Mucosa of rectum (tissue), 2 donors: ENCODE measurements around the gene ZNF768.

Source experiments
- H3K27ac ChIP-seq, 2 donors: one replicate each; pipeline ENCODE4 v1.7.0; 2013; ENCODE audit warnings: inconsistent platforms in 2 of 2, low read depth in 2 of 2, low read length in 2 of 2
- H3K27me3 ChIP-seq, 2 donors: one replicate each; pipeline ENCODE4 v1.7.0; 2013; ENCODE audit warnings: low read length in 2 of 2; ENCODE audit not compliant: control insufficient read depth in 2 of 2, insufficient read depth in 2 of 2
- H3K36me3 ChIP-seq, 2 donors: one replicate each; pipeline ENCODE4 v1.7.0; 2013; ENCODE audit warnings: low read length in 2 of 2; ENCODE audit not compliant: control insufficient read depth in 2 of 2, insufficient read depth in 2 of 2
- H3K4me1 ChIP-seq, 2 donors: one replicate each; pipeline ENCODE4 v1.7.0; 2013; ENCODE audit warnings: low read length in 2 of 2, mild to moderate bottlenecking in 1 of 2; ENCODE audit not compliant: control insufficient read depth in 2 of 2, insufficient read depth in 2 of 2
- H3K4me3 ChIP-seq, 2 donors: one replicate each; pipeline ENCODE4 v1.7.0; 2013; ENCODE audit warnings: low read length in 2 of 2
- H3K9ac ChIP-seq, 2 donors: one replicate each; pipeline ENCODE4 v1.7.0; 2013; ENCODE audit warnings: low read length in 2 of 2, low read depth in 1 of 2, mild to moderate bottlenecking in 1 of 2
- H3K9me3 ChIP-seq, 2 donors: one replicate each; pipeline ENCODE4 v1.7.0; 2013; ENCODE audit warnings: low read length in 2 of 2; ENCODE audit not compliant: control insufficient read depth in 2 of 2
- donor health status: healthy.
- donor health status: Normal muscosa, but diverticular disease.

Gene ZNF768

DNA sequence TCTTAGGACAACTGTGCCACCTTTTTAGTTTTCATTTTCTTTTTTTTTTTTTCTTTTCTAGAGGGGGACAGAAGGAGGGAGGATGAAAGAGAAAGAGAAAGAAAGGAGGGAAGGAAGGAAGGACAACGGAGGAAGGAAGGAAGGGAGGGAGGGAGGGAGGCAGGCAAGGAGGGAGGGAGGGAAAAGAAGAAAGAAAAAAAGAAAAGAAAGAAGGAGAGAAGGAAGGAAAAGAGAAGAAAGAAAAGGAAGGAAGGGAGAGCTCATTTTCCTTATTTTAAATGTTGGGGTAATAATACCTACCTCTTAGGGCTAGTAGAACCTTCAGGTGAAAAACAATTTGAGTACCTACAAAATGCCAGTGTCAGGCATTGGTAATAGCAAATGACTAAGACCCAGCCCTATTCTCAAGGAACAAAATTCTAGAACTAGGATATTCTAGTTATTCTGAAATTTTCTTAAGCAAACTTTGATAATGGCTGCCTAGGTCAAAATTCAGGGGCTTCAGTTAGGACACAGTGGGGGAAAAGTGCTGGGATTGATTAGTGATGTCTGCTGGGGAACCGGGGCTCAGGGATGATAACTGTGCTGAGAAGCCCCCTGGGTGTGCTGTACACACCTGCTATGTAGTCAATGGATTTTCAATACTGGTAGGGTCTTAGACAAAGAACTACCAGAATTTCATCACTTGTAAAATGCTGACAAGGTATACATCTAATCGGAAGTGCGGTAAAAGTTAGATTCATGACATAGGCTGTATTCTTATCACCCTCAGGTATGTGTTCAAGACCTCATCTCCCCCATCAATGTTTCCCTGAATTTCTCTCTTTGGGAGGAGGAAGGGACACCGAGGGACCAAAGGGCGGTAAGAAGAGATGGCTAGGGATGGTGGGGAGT is 22.7 kb downstream of the ZNF768 start:
- H3K27ac ChIP-seq: no peak overlapping the region
- H3K9ac ChIP-seq: no peak overlapping the region
- peaks cover 0 to 11% of the 10 kb centered on the region in 2 donors for H3K36me3 ChIP-seq

DNA sequence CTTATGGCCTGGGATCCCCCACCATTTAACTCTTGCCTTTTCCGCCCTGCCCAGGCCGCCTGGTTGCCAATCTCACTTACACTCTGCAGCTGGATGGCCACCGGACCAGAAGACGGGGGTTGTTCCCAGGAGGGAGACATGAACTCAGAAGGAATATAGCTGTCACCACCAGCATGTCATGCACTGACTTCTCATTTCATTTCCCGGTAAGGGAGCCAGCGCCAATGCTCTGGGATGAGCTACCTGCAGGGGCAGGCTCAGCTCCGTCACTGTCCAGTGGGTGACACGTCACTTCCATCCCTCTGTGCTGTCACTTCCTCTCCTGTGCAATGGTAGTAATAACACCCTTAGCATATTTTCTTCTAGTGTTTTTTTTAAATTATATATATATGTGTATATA is 27.1 kb downstream of the ZNF768 start:
- Histone ChIP-seq H3K27me3 (no peaks in the 10 kb centered on the region), H3K36me3 (peaks cover 0 to 19% of the 10 kb centered on the region in 2 donors), H3K27ac (no peak overlapping the region), H3K9ac (no peak overlapping the region), H3K4me1 (no peaks in the 10 kb centered on the region), H3K4me3 (no peak overlapping the region), H3K9me3 (no peaks in the 10 kb centered on the region)

More for the DNA sequence above, 22.7 kb downstream of the ZNF768 start:
- Histone ChIP-seq H3K4me3 (no peak overlapping the region), H3K4me1 (no peaks in the 10 kb centered on the region), H3K9me3 (no peaks in the 10 kb centered on the region), H3K27me3 (no peaks in the 10 kb centered on the region)

DNA sequence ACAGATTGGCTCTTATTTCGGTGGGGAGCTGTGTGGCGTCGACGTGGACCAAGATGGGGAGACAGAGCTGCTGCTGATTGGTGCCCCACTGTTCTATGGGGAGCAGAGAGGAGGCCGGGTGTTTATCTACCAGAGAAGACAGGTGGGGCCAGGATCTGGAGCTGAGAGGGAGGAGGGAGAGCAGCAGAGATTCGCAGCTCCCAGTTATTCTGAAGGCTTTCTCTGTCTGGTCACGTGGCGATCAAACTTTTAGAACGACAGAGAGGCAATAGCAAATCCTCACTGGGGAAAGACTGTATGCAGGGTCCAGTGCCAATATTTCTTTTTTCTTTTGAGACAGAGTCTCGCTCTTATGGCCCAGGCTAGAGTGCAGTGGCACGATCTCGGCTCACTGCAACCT is 31.7 kb downstream of the ZNF768 start:
- H3K27me3 ChIP-seq: no peaks in the 10 kb centered on the region
- no peak overlapping the region for H3K27ac ChIP-seq
- no peak overlapping the region for H3K4me3 ChIP-seq
- H3K4me1 ChIP-seq: no peaks in the 10 kb centered on the region
- H3K9ac ChIP-seq: no peak overlapping the region
- peaks cover 0 to 25% of the 10 kb centered on the region in 2 donors for H3K36me3 ChIP-seq
- H3K9me3 ChIP-seq: no peaks in the 10 kb centered on the region

DNA sequence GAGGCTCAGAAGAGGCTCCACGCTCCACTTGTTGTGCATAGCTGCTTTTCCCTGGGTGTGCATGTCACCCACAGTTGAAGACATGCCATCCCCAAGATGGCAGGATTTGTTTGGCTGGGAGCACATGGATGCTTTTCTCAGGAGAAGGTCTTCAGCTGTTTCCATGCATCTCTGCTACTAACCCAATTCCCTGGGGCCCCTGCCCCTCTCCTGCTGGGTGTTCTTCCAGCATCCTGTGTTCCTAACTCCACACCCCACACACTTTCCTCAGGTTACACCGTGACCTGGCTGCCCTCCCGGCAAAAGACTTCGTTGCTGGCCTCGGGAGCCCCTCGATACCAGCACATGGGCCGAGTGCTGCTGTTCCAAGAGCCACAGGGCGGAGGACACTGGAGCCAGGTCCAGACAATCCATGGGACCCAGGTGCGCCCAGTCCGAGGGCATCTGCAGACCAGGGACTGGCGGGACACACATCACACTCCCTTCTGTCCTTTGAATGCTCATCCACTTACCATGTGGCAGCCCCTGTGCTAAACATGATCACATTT is 32.4 kb downstream of the ZNF768 start:
- no peaks in the 10 kb centered on the region for H3K27me3 ChIP-seq
- H3K4me3 ChIP-seq: no peak overlapping the region
- peaks cover 0 to 20% of the 10 kb centered on the region in 2 donors for H3K36me3 ChIP-seq
- no peaks in the 10 kb centered on the region for H3K9me3 ChIP-seq
- no peak overlapping the region for H3K27ac ChIP-seq
- H3K4me1 ChIP-seq: no peaks in the 10 kb centered on the region
- no peak overlapping the region for H3K9ac ChIP-seq

DNA sequence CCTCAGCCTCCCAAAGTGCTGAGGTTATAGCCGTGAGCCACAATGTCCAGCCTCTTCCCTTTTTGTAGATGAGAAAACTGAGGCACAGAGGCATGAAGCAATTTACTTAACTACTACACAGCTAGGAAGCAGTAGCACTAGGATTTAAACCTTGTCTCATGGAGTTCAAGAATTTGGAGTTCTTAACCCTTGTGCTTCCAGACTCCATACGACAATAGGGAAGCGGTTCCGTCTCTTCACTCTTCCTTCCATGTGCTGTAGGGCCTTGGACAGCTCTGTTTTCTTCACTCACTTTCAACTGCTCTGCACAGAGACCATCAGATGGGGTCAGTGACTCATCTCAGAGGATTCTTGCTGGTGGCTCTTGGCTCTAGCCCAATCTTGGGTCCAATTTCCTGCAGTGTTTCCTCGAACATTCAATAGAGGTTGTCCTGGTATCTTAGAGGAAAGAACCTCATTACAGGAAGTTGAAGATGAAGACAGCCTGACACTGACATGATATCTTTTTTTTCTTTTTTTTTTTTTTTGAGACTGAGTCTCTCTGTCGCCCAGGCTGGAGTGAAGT is 34.5 kb downstream of the ZNF768 start:
- Histone ChIP-seq H3K9ac (no peak overlapping the region), H3K27ac (no peak overlapping the region), H3K4me1 (no peaks in the 10 kb centered on the region)

DNA sequence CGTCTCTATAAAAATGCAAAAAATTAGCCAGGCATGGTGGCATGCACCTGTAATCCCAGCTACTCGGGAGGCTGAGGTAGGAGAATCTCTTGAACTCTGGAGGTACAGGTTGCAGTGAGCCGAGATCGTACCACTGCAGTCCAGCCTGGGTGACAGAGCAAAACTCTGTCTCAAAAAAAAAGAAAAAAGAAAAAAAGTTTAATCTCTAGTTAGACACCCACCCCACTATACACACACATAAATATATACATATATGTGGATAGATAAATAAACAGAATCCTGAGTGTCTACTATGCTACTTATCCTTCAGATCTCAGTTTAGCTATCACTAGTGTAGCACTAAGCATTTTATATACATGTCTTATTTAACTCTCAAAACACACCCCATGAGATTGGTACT is 35.1 kb downstream of the ZNF768 start:
- H3K36me3 ChIP-seq: peaks cover 0 to 14% of the 10 kb centered on the region in 2 donors
- H3K9me3 ChIP-seq: no peaks in the 10 kb centered on the region
- no peak overlapping the region for H3K4me3 ChIP-seq
- H3K27me3 ChIP-seq: no peaks in the 10 kb centered on the region
- no peaks in the 10 kb centered on the region for H3K4me1 ChIP-seq
- H3K9ac ChIP-seq: no peak overlapping the region
- H3K27ac ChIP-seq: no peak overlapping the region

More for the DNA sequence above, 34.5 kb downstream of the ZNF768 start:
- H3K9me3 ChIP-seq: no peaks in the 10 kb centered on the region
- H3K36me3 ChIP-seq: peaks cover 0 to 17% of the 10 kb centered on the region in 2 donors
- H3K27me3 ChIP-seq: no peaks in the 10 kb centered on the region
- H3K4me3 ChIP-seq: no peak overlapping the region

DNA sequence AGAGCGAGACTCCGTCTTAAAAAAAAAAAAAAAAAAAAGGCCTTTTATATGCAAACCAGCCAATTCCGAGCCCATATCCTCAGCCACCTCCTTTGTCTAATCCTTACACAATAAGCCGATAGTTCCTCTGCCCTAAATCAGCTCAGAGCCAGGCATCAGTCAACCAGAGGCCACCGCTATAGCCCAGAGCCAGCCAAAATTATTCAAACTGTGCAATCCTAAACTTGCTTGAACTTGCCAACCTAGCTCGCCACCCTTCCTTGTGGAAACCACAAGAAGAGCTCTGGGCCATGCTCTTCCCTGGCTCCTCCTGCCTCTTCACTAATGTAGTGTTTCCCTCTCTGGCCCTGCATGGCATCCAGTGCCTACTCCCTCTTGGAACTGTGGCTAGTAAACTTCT is 36.2 kb downstream of the ZNF768 start:
- Histone ChIP-seq H3K4me1 (no peaks in the 10 kb centered on the region), H3K4me3 (no peak overlapping the region), H3K36me3 (peaks cover 0 to 9% of the 10 kb centered on the region in 2 donors), H3K27ac (no peak overlapping the region), H3K27me3 (no peaks in the 10 kb centered on the region), H3K9me3 (no peaks in the 10 kb centered on the region), H3K9ac (no peak overlapping the region)

DNA sequence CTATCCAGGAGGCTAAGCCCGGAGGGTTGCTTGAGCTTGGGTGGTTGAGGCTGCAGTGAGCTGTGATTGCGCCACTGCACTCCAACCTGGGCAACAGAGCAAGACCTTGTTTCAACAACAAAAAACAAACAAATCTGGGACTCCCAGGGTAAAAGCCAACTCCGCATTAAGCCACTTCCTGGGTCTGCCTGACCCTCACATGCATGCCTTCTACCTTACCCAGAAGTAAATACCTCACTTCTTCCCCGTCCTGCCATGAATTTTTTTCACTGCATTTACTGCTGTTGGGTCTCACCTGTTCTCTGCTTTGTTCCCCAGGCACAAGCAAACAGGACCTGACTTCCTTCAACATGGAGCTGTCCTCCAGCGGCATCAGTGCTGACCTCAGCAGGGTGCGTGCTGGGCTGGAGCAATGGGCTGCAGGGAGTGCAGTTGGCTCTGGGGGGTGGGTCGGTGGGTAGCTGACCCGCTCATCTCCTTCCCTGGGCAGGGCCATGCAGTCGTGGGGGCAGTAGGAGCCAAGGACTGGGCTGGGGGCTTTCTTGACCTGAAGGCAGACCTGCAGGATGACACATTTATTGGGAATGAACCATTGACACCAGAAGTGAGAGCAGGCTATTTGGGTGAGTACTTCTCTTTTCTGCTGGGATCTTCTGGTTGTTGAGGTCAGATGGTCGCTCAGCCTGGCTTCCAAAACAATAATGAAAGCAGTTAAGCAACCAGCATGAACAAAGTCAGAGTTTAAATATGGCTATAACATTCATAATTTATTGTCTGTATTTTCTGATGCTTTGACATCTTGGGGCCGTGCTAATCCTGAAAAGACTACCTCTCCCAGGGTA is 37.4 kb downstream of the ZNF768 start:
- no peaks in the 10 kb centered on the region for H3K9me3 ChIP-seq
- H3K4me3 ChIP-seq: no peak overlapping the region
- H3K27ac ChIP-seq: no peak overlapping the region
- peaks cover 0 to 3% of the 10 kb centered on the region in 2 donors for H3K36me3 ChIP-seq
- no peak overlapping the region for H3K9ac ChIP-seq
- no peaks in the 10 kb centered on the region for H3K4me1 ChIP-seq
- no peaks in the 10 kb centered on the region for H3K27me3 ChIP-seq

DNA sequence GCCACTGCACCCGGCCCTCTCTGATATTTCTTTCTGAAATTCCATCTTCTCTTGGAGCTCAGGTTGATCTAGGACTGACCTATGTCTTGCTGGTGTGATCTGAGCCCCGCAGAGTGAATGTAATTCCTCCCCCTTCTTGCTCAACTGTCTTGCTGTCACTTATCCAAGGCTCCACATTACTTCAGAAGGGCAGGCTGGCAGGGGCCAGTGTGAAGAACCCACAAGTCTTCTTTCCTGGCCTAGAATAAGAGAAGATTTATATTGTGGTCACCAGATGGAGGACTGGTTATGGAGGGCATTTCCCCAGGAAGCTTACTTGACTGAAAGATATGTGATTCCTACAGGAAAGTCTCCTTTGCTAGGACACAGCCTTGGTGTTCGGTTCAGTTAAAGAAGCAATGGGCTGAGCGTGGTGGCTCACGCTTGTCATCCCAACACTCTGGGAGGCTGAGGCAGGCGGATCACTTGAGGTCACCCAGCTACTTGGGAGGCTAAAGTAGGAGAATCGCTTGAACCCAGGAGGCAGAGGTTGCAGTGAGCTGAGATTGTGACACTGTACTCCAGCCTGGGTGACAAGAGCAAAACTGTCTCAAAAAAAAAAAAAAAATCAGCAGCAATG is 40.4 kb downstream of the ZNF768 start:
- H3K9me3 ChIP-seq: no peaks in the 10 kb centered on the region
- no peak overlapping the region for H3K9ac ChIP-seq
- no peaks in the 10 kb centered on the region for H3K4me1 ChIP-seq
- H3K4me3 ChIP-seq: no peak overlapping the region
- peaks cover 0 to 4% of the 10 kb centered on the region in 2 donors for H3K36me3 ChIP-seq
- no peak overlapping the region for H3K27ac ChIP-seq
- no peaks in the 10 kb centered on the region for H3K27me3 ChIP-seq
